H1 (cell line): ENCODE measurements around the gene PKD1. TPM values are rescaled to one million over a fixed set of nuclear protein-coding genes. Genes with fewer than 3 reads are reported as not detected.

Experiments
- FOSL1 ChIP-seq: IDR thresholded peaks from 2 replicates; pipeline ENCODE4 v1.6.1; 2011; ENCODE audit warnings: mild to moderate bottlenecking, low read depth, low read length, moderate library complexity; ENCODE audit not compliant: insufficient read depth
- JUND ChIP-seq: IDR thresholded peaks from 2 replicates; pipeline ENCODE4 v1.6.1; 2011; ENCODE audit warnings: mild to moderate bottlenecking, improper control_type of control experiment, low read length
- RNF2 ChIP-seq: fragments of 200-900, 300-1000 bp; sonication (generic); IDR thresholded peaks from 2 replicates; pipeline ENCODE4 v1.7.1; 2016; ENCODE audit warnings: borderline replicate concordance, low read depth, mild to moderate bottlenecking, antibody characterized with exemption, low read length; ENCODE audit not compliant: poor library complexity, severe bottlenecking; ENCODE audit errors: missing control alignments
- SIX5 ChIP-seq: IDR thresholded peaks from 2 replicates; pipeline ENCODE4 v1.6.1; 2011; ENCODE audit warnings: mild to moderate bottlenecking, low read depth, low read length
- TEAD4 ChIP-seq: IDR thresholded peaks from 2 replicates; pipeline ENCODE4 v1.6.1; 2012; ENCODE audit warnings: low read depth, low read length, inconsistent platforms, mixed read lengths
- polyA plus RNA-seq, 7 experiments: library from polyadenylated mRNA; depleted of rRNA in 3 of 7; stranded (reverse) in 5 of 7; unstranded in 2 of 7; fragments of >200 nt in 5 of 7; fragments of 200-250 nt in 2 of 7; gene quantifications; 1 replicate in 5 of 7; 2 replicates in 1 of 7; 4 replicates in 1 of 7; pipeline versions ENCODE4 v1.2.1 to v1.2.3, GENCODE V29; 2011 to 2013; ENCODE audit warnings: missing spikeins in 2 of 7, mixed read lengths in 2 of 7
- total RNA-seq: library from RNA; stranded (reverse); fragmentation: NEBNext Ultra II Directional; extraction: Animal tissue kit (Norgen Biotek cat#: 25700); gene quantifications from 2 replicates; pipeline ENCODE4 v1.2.1, GENCODE V29; 2021

Gene PKD1
- total and polyA plus RNA-seq, 2 of the 8 experiments (the other 6 are each of a cell fraction or from before 2014, with no cell fraction given) = 40.6 to 52.7 TPM

DNA sequence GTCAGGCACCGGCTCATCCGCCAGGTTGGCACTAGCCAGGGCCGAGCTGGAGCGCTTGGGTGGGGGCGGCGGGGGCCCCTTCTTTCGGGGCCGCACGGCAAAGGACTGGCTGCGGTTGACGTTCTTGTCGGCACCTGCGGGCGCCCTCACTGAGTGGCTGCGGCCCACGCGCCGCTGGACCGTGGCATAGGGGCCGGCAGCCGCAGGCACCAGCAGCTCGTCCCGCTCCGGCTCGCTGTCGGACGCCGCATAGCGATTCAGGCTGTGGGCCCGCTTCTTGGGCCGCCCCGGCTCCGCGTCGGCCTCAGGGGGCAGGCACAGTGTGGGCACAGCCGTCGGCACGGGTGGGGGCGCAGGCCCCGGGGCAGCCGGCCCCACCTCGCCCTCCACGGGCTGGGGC, 44.8 kb upstream of the PKD1 start (continued):
- no peak for TF ChIP-seq JUND
- no peak for TF ChIP-seq RNF2
- TF ChIP-seq FOSL1 = no peak
- no peak for TF ChIP-seq TEAD4
- TF ChIP-seq SIX5 = no peak
